NB4 (cell line): ENCODE data around the gene VDAC2.
"Not testable (repeated sequence)": the region's sequence is repeated elsewhere in the genome, so short reads cannot be mapped to it uniquely, and the experiment has no call there.

Source experiments
- DNase-seq: peaks from one replicate; pipeline ENCODE4 v3.0.0; 2010; ENCODE audit warnings: low read depth
- H3K4me3 ChIP-seq: one replicate; pipeline ENCODE4 v1.5.1; 2011; ENCODE audit warnings: mild to moderate bottlenecking, low read depth, low read length, moderate library complexity
- MYC ChIP-seq: IDR thresholded peaks from 2 replicates; pipeline ENCODE4 v1.6.1; 2011; ENCODE audit warnings: low read depth, low read length
- POLR2A ChIP-seq: IDR thresholded peaks from 2 replicates; pipeline ENCODE4 v1.6.1; 2011; ENCODE audit warnings: mild to moderate bottlenecking; ENCODE audit not compliant: insufficient read length; ENCODE audit errors: extremely low read depth
- TF ChIP-seq, protein P1 (sequence below): IDR thresholded peaks from 2 replicates; pipeline ENCODE4 v1.6.1; 2011; ENCODE audit warnings: low read depth, low read length
- TF ChIP-seq, protein P2 (sequence below): IDR thresholded peaks from one replicate; pipeline ENCODE4 v1.5.1; 2012; ENCODE audit warnings: low read depth, low read length

The VDAC2 gene

DNA sequence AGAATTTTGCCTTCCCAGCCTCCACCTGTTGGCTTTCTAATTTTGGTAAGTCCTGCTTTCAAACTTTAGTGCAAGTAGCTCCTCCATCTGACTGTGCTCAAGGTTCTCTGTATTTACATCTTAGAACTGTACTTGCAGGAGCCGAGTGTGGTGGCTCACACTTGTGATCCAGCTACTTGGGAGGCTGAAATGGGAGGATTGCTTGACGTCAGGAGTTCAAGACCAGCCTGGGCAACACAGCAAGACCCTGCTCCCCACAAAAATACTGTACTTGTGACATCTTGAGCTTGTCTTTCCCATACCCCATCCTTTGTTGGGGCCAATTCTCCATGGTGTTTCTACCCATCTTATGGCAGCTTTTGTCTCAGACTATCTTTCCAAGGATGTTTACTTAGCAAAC, 4.7 kb upstream of the VDAC2 start:
- DNase-seq: no peak
- H3K4me3 ChIP-seq: no peak overlapping the region
- TF ChIP-seq POLR2A (no peak), MYC (no peak)
- TF ChIP-seq, protein P1, sequence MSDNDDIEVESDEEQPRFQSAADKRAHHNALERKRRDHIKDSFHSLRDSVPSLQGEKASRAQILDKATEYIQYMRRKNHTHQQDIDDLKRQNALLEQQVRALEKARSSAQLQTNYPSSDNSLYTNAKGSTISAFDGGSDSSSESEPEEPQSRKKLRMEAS: no peak
- TF ChIP-seq, protein P2, sequence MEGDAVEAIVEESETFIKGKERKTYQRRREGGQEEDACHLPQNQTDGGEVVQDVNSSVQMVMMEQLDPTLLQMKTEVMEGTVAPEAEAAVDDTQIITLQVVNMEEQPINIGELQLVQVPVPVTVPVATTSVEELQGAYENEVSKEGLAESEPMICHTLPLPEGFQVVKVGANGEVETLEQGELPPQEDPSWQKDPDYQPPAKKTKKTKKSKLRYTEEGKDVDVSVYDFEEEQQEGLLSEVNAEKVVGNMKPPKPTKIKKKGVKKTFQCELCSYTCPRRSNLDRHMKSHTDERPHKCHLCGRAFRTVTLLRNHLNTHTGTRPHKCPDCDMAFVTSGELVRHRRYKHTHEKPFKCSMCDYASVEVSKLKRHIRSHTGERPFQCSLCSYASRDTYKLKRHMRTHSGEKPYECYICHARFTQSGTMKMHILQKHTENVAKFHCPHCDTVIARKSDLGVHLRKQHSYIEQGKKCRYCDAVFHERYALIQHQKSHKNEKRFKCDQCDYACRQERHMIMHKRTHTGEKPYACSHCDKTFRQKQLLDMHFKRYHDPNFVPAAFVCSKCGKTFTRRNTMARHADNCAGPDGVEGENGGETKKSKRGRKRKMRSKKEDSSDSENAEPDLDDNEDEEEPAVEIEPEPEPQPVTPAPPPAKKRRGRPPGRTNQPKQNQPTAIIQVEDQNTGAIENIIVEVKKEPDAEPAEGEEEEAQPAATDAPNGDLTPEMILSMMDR: no peak

- not testable (repeated sequence) for H3K4me3 ChIP-seq, DNase-seq
Measured at GRCh38 chr10:75206638-75207037, 4.0 kb upstream of the VDAC2 start.

GRCh38 chr10:75207079-75207856, 3.3 kb upstream of the VDAC2 start:
- no peak for TF ChIP-seq MYC
- TF ChIP-seq, protein P1: no peak
- TF ChIP-seq, protein P2: no peak
- no peak for TF ChIP-seq POLR2A
- H3K4me3 ChIP-seq: no peak overlapping the region
- no peak for DNase-seq

DNA sequence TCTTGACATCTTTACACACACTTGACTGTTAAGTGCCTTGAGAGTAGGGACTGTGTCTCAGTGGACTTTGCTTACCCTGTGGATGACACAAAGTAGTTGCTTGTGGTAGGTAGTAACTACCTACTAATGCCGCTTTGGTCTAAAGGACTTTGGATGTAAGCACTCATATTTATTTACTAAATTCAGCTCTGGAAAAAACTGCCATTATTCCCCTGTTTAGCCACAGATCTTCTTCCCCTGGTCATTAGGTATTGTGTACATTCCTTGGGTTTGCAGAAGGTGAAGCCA, 2.8 kb upstream of the VDAC2 start:
- H3K4me3 ChIP-seq: no peak overlapping the region
- no peak for DNase-seq
- TF ChIP-seq MYC: no peak
- no peak for TF ChIP-seq POLR2A
- TF ChIP-seq, protein P2: no peak
- TF ChIP-seq, protein P1: no peak

DNA sequence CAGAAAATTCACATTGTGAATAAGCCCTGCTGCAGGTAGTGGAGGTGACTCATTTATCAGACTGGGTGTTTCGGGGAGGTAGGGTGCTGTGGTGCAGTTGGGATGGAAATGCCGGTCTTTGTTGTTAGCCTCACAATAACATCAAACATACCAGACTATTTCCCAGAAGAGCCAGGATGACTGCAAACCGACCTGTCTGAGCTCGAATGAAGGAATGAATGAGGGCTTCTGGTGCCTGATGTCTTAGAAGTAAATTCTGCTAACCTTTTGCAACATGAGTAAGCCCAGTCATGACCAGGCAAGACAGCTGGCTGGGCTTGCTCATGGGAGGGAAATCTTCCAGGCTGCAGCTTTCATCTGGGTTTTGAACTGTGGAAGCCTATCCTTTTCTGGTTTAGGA, 2.4 kb upstream of the VDAC2 start:
- no peak overlapping the region for H3K4me3 ChIP-seq
- DNase-seq: no peak
- TF ChIP-seq, protein P2: no peak
- TF ChIP-seq, protein P1: no peak
- no peak for TF ChIP-seq MYC
- TF ChIP-seq POLR2A: no peak

GRCh38 chr10:75209086-75209920, 1.3 kb upstream of the VDAC2 start:
- TF ChIP-seq, protein P1: no peak
- TF ChIP-seq MYC (no peak), POLR2A (no peak)
- TF ChIP-seq, protein P2: no peak
- peak; percentile 39 for DNase-seq
- peak overlapping the region; percentile 83 for H3K4me3 ChIP-seq
